OCI-LY1 (cell line): ENCODE data around the gene STX17.

Experiments used
- H2AFZ ChIP-seq: fragments of 200-600 bp; sonication (generic), shearing (Covaris generic); 2 replicates; pipeline ENCODE4 v1.6.0; 2014; ENCODE audit warnings: antibody characterized with exemption, mild to moderate bottlenecking, low read length
- H3F3A ChIP-seq: fragments of 200-600 bp; sonication (generic), shearing (Covaris generic); 2 replicates; pipeline ENCODE4 v1.6.0; 2014; ENCODE audit warnings: mild to moderate bottlenecking, antibody characterized with exemption, low read length, moderate library complexity; ENCODE audit not compliant: insufficient read depth
- H3K27ac ChIP-seq: fragments of 200-600 bp; sonication (generic); 2 replicates; pipeline ENCODE4 v1.5.1; 2014; ENCODE audit warnings: low read length, mixed run types, mild to moderate bottlenecking, low read depth; ENCODE audit not compliant: poor library complexity, severe bottlenecking
- H3K27me3 ChIP-seq: fragments of 200-600 bp; sonication (generic); 2 replicates; pipeline ENCODE4 v1.6.0; 2014; ENCODE audit warnings: antibody characterized with exemption, mild to moderate bottlenecking, low read length, moderate library complexity; ENCODE audit not compliant: insufficient read depth
- H3K36me3 ChIP-seq: fragments of 200-600 bp; sonication (generic); 2 replicates; pipeline ENCODE4 v1.6.1; 2014; ENCODE audit warnings: mild to moderate bottlenecking, antibody characterized with exemption, low read length, moderate library complexity, mixed read lengths; ENCODE audit not compliant: insufficient read depth
- H3K4me1 ChIP-seq: fragments of 200-600 bp; sonication (generic); 2 replicates; pipeline ENCODE4 v1.5.1; 2014; ENCODE audit warnings: mild to moderate bottlenecking, low read length, moderate library complexity; ENCODE audit not compliant: insufficient read depth, severe bottlenecking
- H3K4me2 ChIP-seq: fragments of 200-600 bp; sonication (generic), shearing (Covaris generic); 2 replicates; pipeline ENCODE4 v1.6.1; 2014; ENCODE audit warnings: low read length
- H3K4me3 ChIP-seq: fragments of 200-600 bp; sonication (generic); 2 replicates; pipeline ENCODE4 v1.5.1; 2014; ENCODE audit warnings: low read length, low read depth, mild to moderate bottlenecking, mixed read lengths; ENCODE audit not compliant: poor library complexity, severe bottlenecking
- H3K79me2 ChIP-seq: fragments of 200-600 bp; shearing (Covaris generic); 2 replicates; pipeline ENCODE4 v1.6.1; 2016; ENCODE audit warnings: mixed run types, low read length, mixed read lengths; ENCODE audit not compliant: insufficient read depth
- H3K9ac ChIP-seq: fragments of 200-600 bp; sonication (generic), shearing (Covaris generic); 2 replicates; pipeline ENCODE4 v1.6.1; 2014; ENCODE audit warnings: mild to moderate bottlenecking, low read length, mixed read lengths
- H3K9me2 ChIP-seq: fragments of 200-600 bp; sonication (generic), shearing (Covaris generic); 2 replicates; pipeline ENCODE4 v1.6.1; 2014; ENCODE audit warnings: low read depth, mild to moderate bottlenecking, low read length, mixed read lengths
- H3K9me3 ChIP-seq: fragments of 200-600 bp; shearing (Covaris generic); 2 replicates; pipeline ENCODE4 v1.6.1; 2014; ENCODE audit warnings: low read length, mixed read lengths
- H4K20me1 ChIP-seq: fragments of 200-600 bp; sonication (generic), shearing (Covaris generic); 2 replicates; pipeline ENCODE4 v1.6.0; 2016; ENCODE audit warnings: mild to moderate bottlenecking, low read length; ENCODE audit not compliant: insufficient read depth
- EZH2 ChIP-seq: fragments of 200-600 bp; sonication (generic), shearing (Covaris generic); IDR thresholded peaks from 2 replicates; pipeline ENCODE4 v1.8.0; 2017; ENCODE audit warnings: borderline replicate concordance, mixed run types, mild to moderate bottlenecking, antibody characterized with exemption, low read length, moderate library complexity, mixed read lengths
- TF ChIP-seq, protein P1 (sequence below): fragments of 200-600 bp; sonication (generic), shearing (Covaris generic); IDR thresholded peaks from 2 replicates; pipeline ENCODE4 v1.5.1; 2017; ENCODE audit warnings: mild to moderate bottlenecking, antibody characterized with exemption, low read length, moderate library complexity, mixed read lengths

Gene STX17

DNA sequence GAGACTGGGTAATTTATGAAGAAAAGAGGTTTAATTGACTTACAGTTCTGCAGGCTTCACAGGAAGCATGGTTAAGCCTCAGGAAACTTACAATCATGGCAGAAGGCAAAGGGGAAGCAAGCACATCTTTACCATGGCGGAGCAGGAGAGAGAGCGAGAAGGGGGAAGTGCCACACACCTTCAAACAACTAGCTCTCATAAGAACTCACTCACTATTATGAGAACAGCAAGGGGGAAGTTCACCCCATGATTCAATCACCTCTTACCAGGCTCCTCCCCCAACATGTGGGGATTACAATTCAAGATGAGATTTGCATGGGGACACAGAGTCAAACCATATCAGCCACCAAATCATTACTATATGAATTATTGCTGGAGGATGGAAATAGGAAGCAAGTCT is 30.3 kb upstream of the STX17 start:
- Histone ChIP-seq H3K9ac (no peak overlapping the region), H3K27ac (no peak overlapping the region), H3F3A (no peaks in the 10 kb centered on the region), H3K4me3 (no peak overlapping the region), H3K9me3 (no peaks in the 10 kb centered on the region), H3K27me3 (no peaks in the 10 kb centered on the region), H4K20me1 (no peaks in the 10 kb centered on the region), H3K4me1 (no peaks in the 10 kb centered on the region), H3K4me2 (no peak overlapping the region), H2AFZ (no peak overlapping the region), H3K36me3 (no peaks in the 10 kb centered on the region), H3K9me2 (no peaks in the 10 kb centered on the region), H3K79me2 (no peaks in the 10 kb centered on the region)
- TF ChIP-seq, protein P1, sequence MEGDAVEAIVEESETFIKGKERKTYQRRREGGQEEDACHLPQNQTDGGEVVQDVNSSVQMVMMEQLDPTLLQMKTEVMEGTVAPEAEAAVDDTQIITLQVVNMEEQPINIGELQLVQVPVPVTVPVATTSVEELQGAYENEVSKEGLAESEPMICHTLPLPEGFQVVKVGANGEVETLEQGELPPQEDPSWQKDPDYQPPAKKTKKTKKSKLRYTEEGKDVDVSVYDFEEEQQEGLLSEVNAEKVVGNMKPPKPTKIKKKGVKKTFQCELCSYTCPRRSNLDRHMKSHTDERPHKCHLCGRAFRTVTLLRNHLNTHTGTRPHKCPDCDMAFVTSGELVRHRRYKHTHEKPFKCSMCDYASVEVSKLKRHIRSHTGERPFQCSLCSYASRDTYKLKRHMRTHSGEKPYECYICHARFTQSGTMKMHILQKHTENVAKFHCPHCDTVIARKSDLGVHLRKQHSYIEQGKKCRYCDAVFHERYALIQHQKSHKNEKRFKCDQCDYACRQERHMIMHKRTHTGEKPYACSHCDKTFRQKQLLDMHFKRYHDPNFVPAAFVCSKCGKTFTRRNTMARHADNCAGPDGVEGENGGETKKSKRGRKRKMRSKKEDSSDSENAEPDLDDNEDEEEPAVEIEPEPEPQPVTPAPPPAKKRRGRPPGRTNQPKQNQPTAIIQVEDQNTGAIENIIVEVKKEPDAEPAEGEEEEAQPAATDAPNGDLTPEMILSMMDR, result no peak
- no peak for TF ChIP-seq EZH2

GRCh38 chr9:99878651-99879050 is 27.8 kb upstream of the STX17 start:
- Histone ChIP-seq H4K20me1 (no peaks in the 10 kb centered on the region), H3K27ac (no peak overlapping the region), H3K9ac (no peak overlapping the region), H3K4me3 (no peak overlapping the region), H3K79me2 (no peaks in the 10 kb centered on the region), H3K4me2 (no peak overlapping the region), H3K36me3 (no peaks in the 10 kb centered on the region), H3K4me1 (no peaks in the 10 kb centered on the region), H3K9me3 (no peaks in the 10 kb centered on the region), H2AFZ (no peak overlapping the region), H3K9me2 (no peaks in the 10 kb centered on the region), H3K27me3 (no peaks in the 10 kb centered on the region), H3F3A (no peaks in the 10 kb centered on the region)
- no peak for TF ChIP-seq EZH2
- TF ChIP-seq, protein P1, result no peak

DNA sequence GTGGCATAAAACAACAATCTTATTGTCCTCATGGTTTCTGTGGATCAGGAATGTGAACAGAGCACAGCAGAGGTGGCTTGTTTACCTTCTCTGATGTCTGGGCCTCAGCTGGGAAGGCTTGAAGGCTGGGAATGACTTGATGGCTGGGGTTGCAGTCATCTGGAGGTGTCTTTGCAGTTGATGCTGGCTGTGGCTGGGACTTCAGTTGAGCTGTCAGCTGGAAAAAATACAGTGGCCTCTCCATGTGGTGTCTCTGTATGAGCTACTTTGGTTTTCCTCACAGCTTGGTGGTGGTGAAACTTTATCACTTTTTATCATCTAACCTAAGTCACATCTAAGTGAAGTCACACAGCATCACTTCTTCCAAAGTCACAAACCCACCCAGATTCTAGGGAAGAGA is 24.7 kb upstream of the STX17 start:
- H3K9me3 ChIP-seq, result no peaks in the 10 kb centered on the region
- TF ChIP-seq, protein P1, result no peak
- TF ChIP-seq EZH2, result no peak
- H3K27ac ChIP-seq, result no peak overlapping the region
- no peaks in the 10 kb centered on the region for H3F3A ChIP-seq
- no peak overlapping the region for H3K4me2 ChIP-seq
- no peaks in the 10 kb centered on the region for H3K79me2 ChIP-seq
- H2AFZ ChIP-seq, result no peak overlapping the region
- H3K27me3 ChIP-seq, result no peaks in the 10 kb centered on the region
- H3K4me1 ChIP-seq, result no peaks in the 10 kb centered on the region
- H3K36me3 ChIP-seq, result no peaks in the 10 kb centered on the region
- no peaks in the 10 kb centered on the region for H4K20me1 ChIP-seq
- H3K4me3 ChIP-seq, result no peak overlapping the region
- no peaks in the 10 kb centered on the region for H3K9me2 ChIP-seq
- no peak overlapping the region for H3K9ac ChIP-seq
